Endothelial cell of umbilical vein (primary cell): ENCODE results near the gene TRIM24. TPM values are rescaled to one million over a fixed set of nuclear protein-coding genes. Genes with fewer than 3 reads are reported as not detected.

Experiments
- BruUV-seq: library from RNA; stranded (reverse); fragments of 400-500 nt; replicated peaks from 2 replicates; lab custom pipeline; 2021; lab: Mats Ljungman, UMichigan
- CTCF ChIA-PET: fragments of 300-600, 350-600 bp; sonication (Branson Sonifier 250); formaldehyde crosslinking; loops from one replicate; lab custom pipeline; 2021; ENCODE audit warnings: antibody characterized with exemption, inconsistent platforms; lab: Charles Lee
- POLR2A ChIA-PET: fragments of 300-600, 350-600 bp; sonication (Branson Sonifier 250); formaldehyde crosslinking; loops from one replicate; lab custom pipeline; 2021; ENCODE audit warnings: antibody characterized with exemption, inconsistent platforms; lab: Charles Lee
- DNase-seq: peaks from one replicate; pipeline ENCODE4 v3.0.0-alpha.2; 2011; ENCODE audit warnings: low read depth, low spot score
- FAIRE-seq: peaks from 2 replicates; lab custom pipeline; 2011; peaks lifted over from hg19 to GRCh38; lab: Jason Lieb, UNC
- H2AFZ ChIP-seq: 2 replicates; pipeline ENCODE4 v1.6.0; 2012; ENCODE audit warnings: low read depth, low read length, control low read depth, inconsistent platforms
- H3K27ac ChIP-seq: 2 replicates; pipeline ENCODE4 v1.5.1; 2011; ENCODE audit warnings: low read depth, mild to moderate bottlenecking, control low read depth, low read length, moderate library complexity; ENCODE audit not compliant: insufficient read depth
- H3K27me3 ChIP-seq, 2 experiments: 2 replicates each; pipeline versions ENCODE4 v1.6.0 to v1.6.1; 2011; ENCODE audit warnings: low read length in 2 of 2, mixed read lengths in 1 of 2; ENCODE audit not compliant: control insufficient read depth in 2 of 2, insufficient read depth in 2 of 2
- H3K36me3 ChIP-seq, 2 experiments: 2 replicates in 1 of 2; 3 replicates in 1 of 2; pipeline ENCODE4 v1.5.1; 2011; ENCODE audit warnings: low read length in 2 of 2, mild to moderate bottlenecking in 1 of 2, moderate library complexity in 1 of 2; ENCODE audit not compliant: control insufficient read depth in 2 of 2, insufficient read depth in 2 of 2; ENCODE audit errors: extremely low read depth in 1 of 2
- H3K4me1 ChIP-seq: 3 replicates; pipeline ENCODE4 v1.5.1; 2011; ENCODE audit warnings: mild to moderate bottlenecking, low read length; ENCODE audit not compliant: control insufficient read depth, insufficient read depth; ENCODE audit errors: extremely low read depth
- H3K4me2 ChIP-seq: 2 replicates; pipeline ENCODE4 v1.6.1; 2011; ENCODE audit warnings: low read length, control low read depth, mixed read lengths; ENCODE audit not compliant: insufficient read depth
- H3K4me3 ChIP-seq, 3 experiments: fragments of 200-600 bp in 1 of 3; sonication (generic), shearing (Covaris generic) in 1 of 3; replicated peaks in 1 of 3; 2 replicates each; pipeline ENCODE4 v1.5.1; 2011 to 2016; ENCODE audit warnings: control low read depth in 3 of 3, low read length in 3 of 3, mild to moderate bottlenecking in 2 of 3, inconsistent platforms in 1 of 3, low read depth in 1 of 3, moderate library complexity in 1 of 3; ENCODE audit not compliant: insufficient read depth in 1 of 3
- H3K79me2 ChIP-seq: 2 replicates; pipeline ENCODE4 v1.6.0; 2012; ENCODE audit warnings: low read length, inconsistent platforms; ENCODE audit not compliant: control insufficient read depth, insufficient read depth
- H3K9ac ChIP-seq: replicated peaks from 2 replicates; pipeline ENCODE3; 2011; ENCODE audit warnings: low read length, control low read depth; ENCODE audit not compliant: insufficient read depth; ENCODE audit errors: extremely low read depth
- H3K9me1 ChIP-seq: replicated peaks from 3 replicates; pipeline ENCODE4 v1.6.0; 2011; ENCODE audit warnings: mild to moderate bottlenecking, low read length; ENCODE audit not compliant: control insufficient read depth, insufficient read depth; ENCODE audit errors: extremely low read depth
- H3K9me3 ChIP-seq: replicated peaks from 2 replicates; pipeline ENCODE4 v1.5.1; 2012; ENCODE audit warnings: low read length, inconsistent platforms; ENCODE audit not compliant: control insufficient read depth, insufficient read depth
- H4K20me1 ChIP-seq: replicated peaks from 2 replicates; pipeline ENCODE3; 2011; ENCODE audit warnings: mild to moderate bottlenecking, low read length; ENCODE audit not compliant: control insufficient read depth, insufficient read depth; ENCODE audit errors: extremely low read depth
- EZH2 ChIP-seq: IDR thresholded peaks from 2 replicates; pipeline ENCODE4 v1.6.1; 2012; ENCODE audit warnings: borderline replicate concordance, low read depth, mild to moderate bottlenecking, moderate library complexity, low read length, inconsistent platforms; ENCODE audit not compliant: severe bottlenecking
- FOS ChIP-seq: IDR thresholded peaks from 2 replicates; pipeline ENCODE4 v1.6.1; 2011; ENCODE audit warnings: mild to moderate bottlenecking, low read length, moderate library complexity, borderline replicate concordance; ENCODE audit not compliant: insufficient read depth
- GATA2 ChIP-seq: IDR thresholded peaks from 2 replicates; pipeline ENCODE4 v1.7.0; 2011; ENCODE audit warnings: low read depth, mild to moderate bottlenecking, moderate library complexity, mixed read lengths, low read length; ENCODE audit not compliant: insufficient read length, insufficient read depth
- JUN ChIP-seq: IDR thresholded peaks from 2 replicates; pipeline ENCODE4 v1.6.1; 2011; ENCODE audit warnings: borderline replicate concordance, low read depth; ENCODE audit not compliant: insufficient read length, insufficient read depth
- MAX ChIP-seq: IDR thresholded peaks from 2 replicates; pipeline ENCODE4 v1.6.1; 2011; ENCODE audit not compliant: insufficient read depth, insufficient read length
- MYC ChIP-seq: IDR thresholded peaks from one replicate; pipeline ENCODE4 v1.6.1; 2011; ENCODE audit warnings: mild to moderate bottlenecking, low read depth, low read length
- POLR2A ChIP-seq: IDR thresholded peaks from 2 replicates; pipeline ENCODE4 v1.6.1; 2012; ENCODE audit warnings: low read depth, mild to moderate bottlenecking, control low read depth, low read length
- POLR2AphosphoS5 ChIP-seq: IDR thresholded peaks from 2 replicates; pipeline ENCODE4 v1.6.1; 2012; ENCODE audit warnings: low read depth, mild to moderate bottlenecking, control low read depth, low read length, moderate library complexity; ENCODE audit not compliant: insufficient read depth
- dilution Hi-C: fragments of 300-500 bp; cut with MboI; formaldehyde crosslinking; loops from one replicate; pipeline ENCODE4 v1.15.0; 2019; ENCODE audit warnings: low sequenced_read_pairs; ENCODE audit not compliant: extremely low pct_ligation_motif_present
- intact Hi-C: fragments of 100-400 bp; cut with micrococcal nuclease; formaldehyde crosslinking; loops from one replicate; pipeline ENCODE4 v1.10.0; 2022
- polyA plus RNA-seq, 4 experiments: library from polyadenylated mRNA; depleted of rRNA in 3 of 4; stranded (reverse) in 3 of 4; unstranded in 1 of 4; fragments of >200 nt; gene quantifications; 2 replicates each; pipeline versions ENCODE4 v1.2.1 to v1.2.3, GENCODE V29; 2011 to 2012; ENCODE audit warnings: missing spikeins in 1 of 4
- total RNA-seq: library from RNA; stranded (reverse); gene quantifications from 2 replicates; pipeline ENCODE4 v1.2.3, GENCODE V29; 2021
- TF ChIP-seq, protein P1 (sequence below), 2 donors: IDR thresholded peaks; 1 replicate in 1 of 2; 2 replicates in 1 of 2; pipeline ENCODE4 v1.5.1; 2011; ENCODE audit warnings: low read length in 2 of 2, mild to moderate bottlenecking in 2 of 2, moderate library complexity in 2 of 2, control low read depth in 1 of 2, inconsistent platforms in 1 of 2, low read depth in 1 of 2; ENCODE audit not compliant: insufficient read depth in 1 of 2; ENCODE audit errors: extremely low read depth in 1 of 2

TRIM24 gene
- total and polyA plus RNA-seq, 2 donors (not counting 3 experiments of a cell fraction or from before 2014, with no cell fraction given): 9.1 to 26.1 TPM

DNA sequence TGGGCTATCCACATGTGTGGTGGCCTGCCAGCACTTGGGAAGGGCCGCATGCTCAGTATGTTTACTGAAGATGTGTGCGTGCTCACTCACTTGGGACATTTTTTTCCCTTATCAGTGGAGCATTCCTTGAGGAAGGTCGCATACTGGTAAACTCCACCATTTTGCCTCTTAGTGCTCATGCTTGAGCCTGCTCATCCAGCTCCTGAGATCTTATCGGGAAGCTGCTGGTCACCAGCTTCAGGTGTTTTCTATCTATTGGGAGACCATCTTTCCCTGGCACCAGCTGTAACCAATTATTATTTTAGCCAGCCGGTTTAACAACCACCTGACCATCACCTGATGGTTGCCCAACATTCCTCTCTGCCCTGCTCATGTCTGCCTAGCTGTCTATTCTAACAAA lies 35.0 kb upstream of the TRIM24 start:
- Histone ChIP-seq H2AFZ (no peak overlapping the region), H3K27ac (no peak overlapping the region), H3K4me2 (no peak overlapping the region), H3K79me2 (no peaks in the 10 kb centered on the region), H3K4me1 (no peaks in the 10 kb centered on the region), H3K4me3 (no peak overlapping the region), H3K9ac (no peak overlapping the region), H4K20me1 (no peaks in the 10 kb centered on the region), H3K27me3 (no peaks in the 10 kb centered on the region), H3K9me3 (no peaks in the 10 kb centered on the region), H3K9me1 (no peaks in the 10 kb centered on the region), H3K36me3 (no peaks in the 10 kb centered on the region)
- dilution Hi-C loops (no loop called here), intact Hi-C loops (no loop called here)
- no peak for DNase-seq
- no peak for TF ChIP-seq JUN
- TF ChIP-seq POLR2AphosphoS5: no peak
- no peak for TF ChIP-seq FOS
- TF ChIP-seq EZH2: no peak
- TF ChIP-seq POLR2A: no peak
- TF ChIP-seq, protein P1, sequence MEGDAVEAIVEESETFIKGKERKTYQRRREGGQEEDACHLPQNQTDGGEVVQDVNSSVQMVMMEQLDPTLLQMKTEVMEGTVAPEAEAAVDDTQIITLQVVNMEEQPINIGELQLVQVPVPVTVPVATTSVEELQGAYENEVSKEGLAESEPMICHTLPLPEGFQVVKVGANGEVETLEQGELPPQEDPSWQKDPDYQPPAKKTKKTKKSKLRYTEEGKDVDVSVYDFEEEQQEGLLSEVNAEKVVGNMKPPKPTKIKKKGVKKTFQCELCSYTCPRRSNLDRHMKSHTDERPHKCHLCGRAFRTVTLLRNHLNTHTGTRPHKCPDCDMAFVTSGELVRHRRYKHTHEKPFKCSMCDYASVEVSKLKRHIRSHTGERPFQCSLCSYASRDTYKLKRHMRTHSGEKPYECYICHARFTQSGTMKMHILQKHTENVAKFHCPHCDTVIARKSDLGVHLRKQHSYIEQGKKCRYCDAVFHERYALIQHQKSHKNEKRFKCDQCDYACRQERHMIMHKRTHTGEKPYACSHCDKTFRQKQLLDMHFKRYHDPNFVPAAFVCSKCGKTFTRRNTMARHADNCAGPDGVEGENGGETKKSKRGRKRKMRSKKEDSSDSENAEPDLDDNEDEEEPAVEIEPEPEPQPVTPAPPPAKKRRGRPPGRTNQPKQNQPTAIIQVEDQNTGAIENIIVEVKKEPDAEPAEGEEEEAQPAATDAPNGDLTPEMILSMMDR (IDR thresholded peaks at IDR 0.05; ENCODE audit: extremely low read depth in 1 of 2, insufficient read depth in 1 of 2, low read depth in 1 of 2, low read length in 2 of 2): no peak
- no peak for TF ChIP-seq MAX
- no peak for TF ChIP-seq MYC
- no peak for TF ChIP-seq GATA2
- CTCF ChIA-PET: no interaction called here
- POLR2A ChIA-PET: no interaction called here
- BruUV-seq: no TSS peak
- no peak for FAIRE-seq
